HG03432 (cell line): ENCODE measurements around the gene GNA14.
"Not testable (repeated sequence)": the region's sequence is repeated elsewhere in the genome, so short reads cannot be mapped to it uniquely, and the experiment has no call there.

Source experiments
- ATAC-seq: cut with Tn5 transposase; IDR thresholded peaks from one replicate; pipeline ENCODE4 v1.9.1; 2021; ENCODE audit warnings: mild to moderate bottlenecking, moderate library complexity; ENCODE audit not compliant: unreplicated experiment

The GNA14 gene

DNA sequence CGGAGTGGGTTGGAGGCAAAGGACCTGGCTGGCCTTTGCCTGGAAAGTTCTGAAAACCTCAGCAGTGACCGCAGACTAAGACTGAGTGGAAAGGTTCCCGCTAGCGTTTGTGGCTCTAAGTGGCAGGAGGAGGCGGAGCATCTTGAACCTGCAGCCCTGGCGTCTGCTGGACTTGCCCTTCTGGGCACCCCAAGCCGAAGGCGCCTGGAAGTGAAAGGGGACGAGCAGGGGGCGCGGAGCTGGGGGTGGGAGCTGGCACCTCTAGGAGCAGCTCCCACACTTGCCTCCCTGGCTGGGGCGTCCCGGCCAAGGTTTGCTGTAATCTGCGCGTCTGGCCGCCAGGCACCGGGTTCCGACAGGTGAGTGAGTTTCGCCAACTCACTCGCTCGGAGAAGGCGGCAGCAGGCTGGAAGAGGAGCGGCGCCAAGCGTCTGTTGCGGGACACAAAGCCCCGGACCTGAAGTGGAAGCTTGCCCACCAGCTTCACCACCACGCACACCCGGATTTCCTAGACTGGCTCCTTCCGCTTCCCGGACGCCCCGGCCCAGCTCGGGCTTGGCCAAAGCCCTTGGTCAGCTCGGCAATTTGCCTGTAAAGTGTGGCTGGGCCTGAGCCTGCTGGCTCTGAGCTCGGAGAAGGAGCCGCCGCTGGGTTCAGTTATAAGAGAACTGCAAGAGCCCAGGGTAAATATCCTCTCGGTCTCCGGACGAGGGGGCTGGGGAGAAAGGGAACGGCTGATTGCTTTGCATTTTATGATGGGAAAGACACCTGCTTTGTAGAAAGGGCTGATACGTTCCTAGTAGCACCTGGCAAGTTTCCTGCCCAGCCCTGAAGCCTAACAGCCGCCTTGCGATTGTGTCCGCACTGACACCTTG lies at the start of gene GNA14:
Gene GNA14, minus strand, starts transcription at position 89 of the 875 bp plus-strand sequence. CDS start 529 bp downstream, outside the sequence.
- no peak for ATAC-seq

DNA sequence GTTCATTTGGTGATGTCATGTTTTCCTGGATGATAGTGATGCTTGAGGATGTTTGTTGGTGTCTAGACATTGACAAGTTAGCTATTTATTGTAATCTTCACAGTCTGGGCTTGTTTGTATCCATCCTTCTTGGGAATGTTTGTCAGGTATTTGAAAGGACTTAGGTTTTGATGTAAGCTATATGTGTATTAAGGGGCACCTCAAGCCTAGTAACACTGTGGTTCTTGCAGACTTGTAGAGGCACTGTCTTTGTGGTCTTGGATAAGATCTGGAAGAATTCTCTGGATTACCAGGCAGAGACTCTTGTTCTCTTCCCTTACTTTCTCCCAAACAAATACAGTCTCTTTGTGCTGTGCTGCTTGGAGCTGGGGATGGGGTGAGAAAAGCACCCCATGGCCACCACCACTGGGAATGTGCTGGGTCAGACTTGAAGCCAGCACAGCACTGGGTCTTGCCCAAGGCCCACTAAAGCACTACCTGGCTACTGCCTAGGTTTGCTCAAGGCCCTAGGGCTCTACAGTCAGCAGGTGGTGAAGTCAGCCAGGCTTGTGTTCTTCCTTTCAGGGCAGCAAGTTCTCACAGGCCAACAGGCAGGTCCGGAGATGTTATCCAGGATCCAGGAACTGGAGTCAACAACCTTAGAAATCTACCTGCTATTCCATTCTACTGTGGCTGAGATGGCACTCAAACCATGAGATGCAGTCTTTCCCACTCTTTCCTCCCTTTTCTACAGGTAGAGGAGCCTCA lies 49.3 kb upstream of the GNA14 start:
- ATAC-seq, result no peak

DNA sequence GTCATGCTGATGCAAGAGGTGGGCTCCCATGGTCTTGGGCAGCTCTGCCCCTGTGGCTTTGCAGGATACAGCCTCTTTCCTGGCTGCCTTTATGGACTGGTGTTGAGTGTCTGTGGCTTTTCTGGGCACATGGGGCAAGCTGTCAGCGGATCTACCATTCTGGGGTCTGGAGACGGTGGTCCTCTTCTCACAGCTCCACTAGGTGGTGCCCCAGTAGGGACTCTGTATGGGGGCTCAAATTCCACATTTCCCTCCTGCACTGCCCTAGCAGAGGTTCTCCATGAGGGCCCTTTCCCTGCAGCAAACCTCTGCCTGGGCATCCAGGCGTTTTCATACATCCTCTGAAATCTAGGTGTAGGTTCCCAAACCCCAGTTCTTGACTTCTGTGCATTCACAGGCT lies 42.6 kb upstream of the GNA14 start:
- not testable (repeated sequence) for ATAC-seq

GRCh38 chr9:77690119-77690518 lies 42.0 kb upstream of the GNA14 start:
- not testable (repeated sequence) for ATAC-seq

- ATAC-seq, result not testable (repeated sequence)
Measured at GRCh38 chr9:77687737-77688136, 39.6 kb upstream of the GNA14 start.

GRCh38 chr9:77680581-77680980 lies 32.5 kb upstream of the GNA14 start:
- ATAC-seq, result no peak

DNA sequence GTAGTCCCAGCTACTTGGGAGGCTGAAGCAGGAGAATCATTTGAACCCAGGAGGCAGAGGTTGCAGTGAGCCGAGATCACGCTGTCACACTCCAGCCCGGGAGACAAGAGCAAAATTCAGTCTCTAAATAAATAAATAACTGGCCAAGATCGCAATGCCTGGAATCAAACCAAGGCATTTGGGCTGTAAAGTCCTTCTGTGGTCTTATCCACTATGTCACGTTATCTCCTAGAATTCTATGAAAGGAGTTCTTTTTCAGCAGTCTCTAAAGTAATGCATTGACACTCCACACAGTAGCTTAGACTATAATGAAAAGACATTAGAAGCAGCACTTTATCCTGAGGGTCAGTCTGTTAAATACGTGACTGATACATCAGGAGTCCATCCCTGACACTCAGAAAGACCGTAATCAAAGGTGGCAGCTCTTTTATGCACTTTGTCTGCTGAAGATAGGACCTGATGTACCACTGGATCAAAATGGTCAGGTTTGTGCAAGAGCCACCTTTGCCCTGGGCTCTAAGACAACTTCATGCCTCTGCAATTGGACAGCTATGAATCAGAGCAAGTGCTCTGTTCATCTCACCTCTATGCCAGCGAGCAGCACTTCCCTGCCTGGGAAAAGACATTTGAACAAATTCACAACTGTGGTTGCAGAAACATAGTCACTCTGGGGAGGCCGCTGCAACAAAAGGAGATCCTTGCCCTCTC lies 31.7 kb upstream of the GNA14 start:
- ATAC-seq, result no peak

GRCh38 chr9:77679088-77679487 lies 31.0 kb upstream of the GNA14 start:
- ATAC-seq, result no peak

GRCh38 chr9:77677957-77678535 lies 29.9 kb upstream of the GNA14 start:
- ATAC-seq, result no peak

DNA sequence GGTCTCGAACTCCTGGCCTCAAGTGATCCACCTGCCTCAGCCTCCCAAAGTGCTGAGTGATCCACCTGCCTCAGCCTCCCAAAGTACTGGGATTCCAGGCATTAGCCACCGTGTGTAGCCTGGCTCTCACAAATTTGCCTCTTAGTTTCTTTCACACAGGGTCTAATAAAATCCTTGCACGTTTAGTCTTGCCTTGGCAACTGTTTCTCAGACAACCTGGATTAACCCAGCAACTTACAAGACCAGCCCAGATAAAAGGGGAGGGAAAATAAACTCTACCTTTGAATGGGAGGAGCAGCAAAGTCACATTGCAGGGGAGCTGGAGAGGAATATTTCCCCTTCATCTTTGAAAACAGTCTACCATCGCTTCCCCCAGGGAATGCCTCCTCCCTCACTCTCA lies 29.3 kb upstream of the GNA14 start:
- ATAC-seq, result no peak

GRCh38 chr9:77673941-77674791 lies 26.0 kb upstream of the GNA14 start:
- no peak for ATAC-seq

- ATAC-seq, result no peak
Measured at GRCh38 chr9:77672183-77672582, 24.1 kb upstream of the GNA14 start.

GRCh38 chr9:77667151-77667550 lies 19.0 kb upstream of the GNA14 start:
- ATAC-seq, result no peak

- no peak for ATAC-seq
Measured at GRCh38 chr9:77663754-77664153, 15.6 kb upstream of the GNA14 start.

GRCh38 chr9:77661566-77662085 lies 13.5 kb upstream of the GNA14 start:
- no peak for ATAC-seq

GRCh38 chr9:77659926-77660325 lies 11.8 kb upstream of the GNA14 start:
- ATAC-seq, result no peak

DNA sequence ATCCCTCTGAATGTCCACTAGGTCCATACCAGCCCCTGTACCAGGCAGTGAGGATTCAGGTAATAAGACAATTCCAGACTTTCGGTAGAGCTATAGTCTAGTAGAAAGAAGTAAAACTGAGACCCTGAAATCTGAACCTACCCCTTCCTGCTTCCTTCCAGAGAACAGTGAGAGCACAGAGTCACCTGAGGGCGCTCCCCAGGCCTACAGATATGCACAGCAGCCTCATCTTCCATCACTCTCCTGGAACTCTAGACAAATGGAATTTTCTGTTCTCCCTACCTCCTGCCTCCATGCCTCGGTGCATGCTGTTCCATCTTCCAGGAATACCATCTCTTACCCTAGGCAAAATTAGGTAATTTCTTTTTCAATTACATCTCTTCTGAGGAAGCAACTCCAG lies 3.1 kb upstream of the GNA14 start:
- ATAC-seq, result no peak

GRCh38 chr9:77649109-77649812 lies 1.1 kb upstream of the GNA14 start:
- no peak for ATAC-seq
